Right ventricle myocardium superior (tissue), 1 donor: Measurements from ENCODE around the gene PRDM16. TPM values are rescaled to one million over a fixed set of nuclear protein-coding genes. Genes with fewer than 3 reads are reported as not detected.

Experiments
- ATAC-seq: fragments of 200-7000 bp; cut with Tn5 transposase; one replicate; pipeline ENCODE4 v1.9.1; 2020; ENCODE audit warnings: mild to moderate bottlenecking; ENCODE audit not compliant: poor library complexity
- DNase-seq: peaks from one replicate; pipeline ENCODE4 v3.0.0-alpha.2; 2020
- intact Hi-C: fragments of 100-400 bp; cut with DNase I; formaldehyde crosslinking; loops from one replicate; pipeline ENCODE4 v1.11.2; 2022
- microRNA-seq: library from miRNA; unstranded; fragments of <30 nt; microRNA quantifications from one replicate; pipeline ENCODE4 v1.2.0, GENCODE V29; 2020
- total RNA-seq: library from RNA; stranded (reverse); fragmentation: NEBNext Ultra II Directional; extraction: Animal tissue kit (Norgen Biotek cat#: 25700); gene quantifications from one replicate; pipeline ENCODE4 v1.2.1, GENCODE V29; 2021
- donor health status: DM: no; HTN: yes; CAD: no; lungs with severe emphysema.

PRDM16 gene
- total RNA-seq, 1 donor from 2014 or later, result 14.2 TPM

- ATAC-seq, result no peak
- DNase-seq, result no peak
- intact Hi-C loops, result no loop called here
Measured at GRCh38 chr1:3477241-3477995, 408.4 kb downstream of the PRDM16 start.

GRCh38 chr1:3478187-3478586, 409.2 kb downstream of the PRDM16 start:
- ATAC-seq (no peak), DNase-seq (no peak)
- intact Hi-C loops, result no loop called here

DNA sequence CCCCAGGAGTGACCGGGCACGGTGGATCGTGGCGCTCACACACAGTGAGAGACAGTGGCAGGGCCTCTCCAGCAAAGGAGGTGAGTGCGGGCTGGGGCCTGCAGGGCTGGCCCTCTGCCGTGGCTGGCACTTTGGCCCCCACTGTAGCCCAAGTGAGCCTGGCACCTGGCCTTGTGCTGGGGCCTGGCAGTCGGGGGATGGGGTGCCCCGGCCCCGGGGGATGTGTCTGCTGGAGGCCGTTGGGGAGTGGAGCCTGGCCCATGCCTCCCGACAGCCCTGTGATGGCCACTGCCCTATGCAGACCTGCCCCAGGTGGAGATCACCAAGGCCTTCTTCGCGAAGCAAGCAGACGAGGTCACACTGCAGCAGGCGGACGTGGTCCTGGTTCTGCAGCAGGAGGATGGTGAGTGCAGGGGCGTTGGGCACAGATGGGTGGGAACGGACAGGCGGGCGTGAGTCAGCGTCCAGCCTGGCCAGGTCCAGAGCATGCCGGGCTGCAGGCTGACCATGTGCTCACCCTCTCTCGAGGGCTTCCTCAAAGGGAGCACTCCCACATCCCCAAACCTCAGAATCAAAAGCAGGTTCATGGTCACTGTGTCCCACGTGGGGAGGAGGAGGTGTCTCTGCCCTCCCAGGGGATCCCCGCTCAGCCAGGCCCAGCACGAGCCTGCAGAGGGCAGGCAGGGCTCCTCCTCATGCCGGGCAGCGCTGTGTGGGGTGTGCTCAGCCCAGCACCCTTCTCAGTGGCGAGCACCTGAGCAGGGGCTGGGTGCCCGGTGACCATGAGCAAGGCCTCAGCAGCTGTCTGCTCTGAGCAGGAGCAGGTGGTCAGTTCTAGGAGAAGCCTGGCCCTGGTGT, 410.7 kb downstream of the PRDM16 start:
- DNase-seq, result no peak
- intact Hi-C loops, result no loop called here
- no peak for ATAC-seq

DNA sequence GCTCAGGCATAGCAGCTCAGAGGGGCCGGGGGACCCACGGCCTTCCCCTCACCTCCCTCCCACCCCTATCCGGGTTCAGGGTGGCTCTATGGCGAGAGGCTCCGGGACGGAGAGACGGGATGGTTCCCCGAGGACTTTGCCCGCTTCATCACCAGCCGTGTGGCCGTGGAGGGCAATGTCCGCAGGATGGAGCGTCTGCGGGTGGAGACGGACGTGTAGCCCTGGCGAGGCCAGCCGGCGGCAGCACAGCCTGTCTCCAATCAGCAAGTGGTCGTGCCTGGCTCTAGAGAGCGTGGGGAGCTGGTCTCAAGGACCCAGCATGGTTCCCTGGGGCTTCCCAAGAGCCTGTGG, 411.3 kb downstream of the PRDM16 start:
- intact Hi-C loops, result no loop called here
- ATAC-seq (no peak), DNase-seq (no peak)

DNA sequence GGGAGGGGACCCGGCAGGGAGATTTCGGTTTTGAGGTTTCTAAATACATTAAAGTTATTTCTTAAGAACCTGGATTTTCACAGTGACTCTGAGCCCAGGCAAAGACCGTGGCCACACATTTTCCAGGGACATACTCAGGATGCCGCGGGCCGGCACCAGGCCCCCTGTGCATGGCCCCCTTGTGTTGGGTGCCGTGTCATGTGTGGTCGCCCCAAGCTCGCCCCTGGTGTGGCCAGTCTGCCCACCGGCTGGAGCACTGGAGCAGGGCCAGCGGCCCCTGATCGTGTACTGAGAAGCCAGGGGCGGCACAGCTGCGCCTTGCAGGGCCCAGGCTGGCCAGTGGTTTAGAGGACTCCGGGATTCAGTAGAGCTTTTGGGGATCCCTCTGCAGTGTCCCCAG, 412.0 kb downstream of the PRDM16 start:
- no peak for ATAC-seq
- DNase-seq, result no peak
- intact Hi-C loops, result no loop called here

- no peak for ATAC-seq
- DNase-seq, result no peak
- intact Hi-C loops, result no loop called here
Measured at GRCh38 chr1:3481836-3482375, 412.9 kb downstream of the PRDM16 start.

DNA sequence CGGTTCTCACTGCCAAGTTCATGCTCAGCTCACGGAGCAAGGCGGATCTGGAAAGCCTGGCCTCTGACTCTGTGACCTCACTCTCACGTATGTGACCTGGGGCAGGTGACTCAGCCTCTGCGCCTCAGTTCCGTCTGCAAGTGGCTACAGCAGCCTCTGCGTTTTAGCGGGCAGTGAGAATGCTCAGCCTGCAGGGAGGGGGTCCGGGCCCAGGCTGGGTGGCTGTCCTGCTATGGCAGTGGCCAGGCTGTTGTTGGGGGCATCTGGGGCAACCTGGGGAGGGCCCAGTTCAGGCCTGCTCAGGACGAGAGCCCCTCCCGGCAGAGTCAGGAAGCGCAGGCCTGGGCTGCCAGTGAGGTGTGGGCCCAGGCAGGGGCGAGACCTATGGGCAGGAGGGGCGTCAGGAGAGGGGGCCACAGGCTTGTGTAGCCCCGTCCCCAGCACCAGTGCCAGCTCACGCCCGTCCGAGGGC, 413.4 kb downstream of the PRDM16 start:
- ATAC-seq (no peak), DNase-seq (no peak)
- intact Hi-C loops, result no loop called here

- ATAC-seq, result no peak
- DNase-seq, result no peak
Measured at GRCh38 chr1:3483380-3483779, 414.4 kb downstream of the PRDM16 start.

GRCh38 chr1:3483801-3484444, 414.9 kb downstream of the PRDM16 start:
- peak; percentile 72 for ATAC-seq
- no peak for DNase-seq
- intact Hi-C loops, result loop anchor here (2.0 kb wide), 1 partner anchor 31 kb away; no protein-coding TSS in a partner anchor

More at GRCh38 chr1:3483380-3483779, 414.4 kb downstream of the PRDM16 start:
- intact Hi-C loops, result no loop called here

DNA sequence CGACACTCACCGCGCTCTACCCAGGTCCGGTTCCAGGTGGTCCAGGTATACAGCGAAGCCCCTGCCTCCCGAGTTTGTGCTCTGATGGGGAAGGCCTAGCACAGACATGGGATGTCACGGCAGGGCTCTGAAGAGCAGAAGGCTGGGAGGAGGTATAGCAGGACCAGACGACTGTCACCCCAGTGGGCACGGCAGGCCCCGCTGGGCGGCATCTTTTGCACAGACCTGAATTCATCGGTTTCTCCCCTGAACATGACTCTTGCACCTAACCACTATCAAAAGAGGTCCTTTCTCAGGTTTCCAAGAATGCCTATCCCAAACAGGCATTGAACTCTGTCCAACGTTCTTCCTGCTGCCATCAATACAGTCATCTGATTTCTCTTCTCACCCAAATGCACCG, 416.0 kb downstream of the PRDM16 start:
- ATAC-seq (no peak), DNase-seq (no peak)
- intact Hi-C loops, result loop anchor here (2.0 kb wide), 1 partner anchor 32 kb away; no protein-coding TSS in a partner anchor

Small RNA genes lying within 50 kb of the gene (microRNA-seq; reads per million reads assigned to microRNA genes)
- gene MIR4251, result not detected

Other genes starting within 250 kb of the PRDM16 start
- not detected for gene ACTRT2, start 47.7 kb upstream of the PRDM16 start, total RNA-seq